HCT116 (cell line): ENCODE data around the gene PFKFB3. TPM values are rescaled to one million over a fixed set of nuclear protein-coding genes. Genes with fewer than 3 reads are reported as not detected.
A peak's percentile ranks its signal among the peaks of the same experiment; 100 is the strongest.

Source experiments
- ATAC-seq: fragments of 200-7000 bp; cut with Tn5 transposase; 2 replicates; pipeline ENCODE4 v1.9.1; 2020; ENCODE audit warnings: mild to moderate bottlenecking, moderate library complexity
- BruUV-seq: library from RNA; stranded (reverse); fragments of 400-500 nt; replicated peaks from 2 replicates; lab custom pipeline; 2021; lab: Mats Ljungman, UMichigan
- CTCF ChIA-PET: fragments of 300-600 bp; sonication (Branson Sonifier 250); formaldehyde crosslinking; loops from one replicate; lab custom pipeline; 2021; ENCODE audit warnings: antibody characterized with exemption; lab: Charles Lee
- POLR2A ChIA-PET: fragments of 300-600, 350-600 bp; sonication (Branson Sonifier 250); formaldehyde crosslinking; loops from one replicate; lab custom pipeline; 2021; ENCODE audit warnings: antibody characterized with exemption; lab: Charles Lee
- RAD21 ChIA-PET, 2 experiments: fragments of 300-600 bp; sonication (Branson Sonifier 250); formaldehyde crosslinking; loops; one replicate each; lab custom pipeline; 2023; ENCODE audit warnings: low total read pairs in 2 of 2; ENCODE audit not compliant: uncharacterized antibody in 2 of 2, unreplicated experiment in 2 of 2, low non-redundant PET in 1 of 2; lab: Charles Lee
- DNase-seq: peaks from one replicate; pipeline ENCODE4 v3.0.0-alpha.2; 2010; ENCODE audit warnings: low read depth, low spot score
- H2AFZ ChIP-seq: fragments of 200-600 bp; shearing (Covaris generic), sonication (generic); 2 replicates; pipeline ENCODE4 v1.6.1; 2017; ENCODE audit warnings: low read depth, mixed run types, mixed read lengths, antibody characterized with exemption, low read length; ENCODE audit not compliant: poor library complexity, severe bottlenecking
- H3K27ac ChIP-seq: 2 replicates; pipeline ENCODE4 v1.5.1; 2012; ENCODE audit warnings: low read depth, low read length
- H3K27me3 ChIP-seq: fragments of 200-600 bp; sonication (generic); 2 replicates; pipeline ENCODE4 v1.6.1; 2016; ENCODE audit warnings: mixed run types, low read length, mixed read lengths; ENCODE audit not compliant: insufficient read depth
- H3K36me3 ChIP-seq, 2 experiments: fragments of 200-500 bp in 1 of 2; fragments of 200-600 bp in 1 of 2; sonication (Bioruptor generic) in 1 of 2; sonication (generic) in 1 of 2; 2 replicates each; pipeline versions ENCODE4 v1.5.1 to v1.6.1; 2014 to 2016; ENCODE audit warnings: low read length in 2 of 2, inconsistent platforms in 1 of 2, mixed read lengths in 1 of 2, mixed run types in 1 of 2; ENCODE audit not compliant: insufficient read depth in 2 of 2, control insufficient read depth in 1 of 2
- H3K4me1 ChIP-seq, 2 experiments: fragments of 200-600 bp in 1 of 2; sonication (generic) in 1 of 2; 2 replicates each; pipeline versions ENCODE4 v1.5.1 to v1.6.1; 2012 to 2017; ENCODE audit warnings: low read length in 2 of 2, inconsistent platforms in 1 of 2, mild to moderate bottlenecking in 1 of 2, mixed read lengths in 1 of 2, mixed run types in 1 of 2, moderate library complexity in 1 of 2; ENCODE audit not compliant: insufficient read depth in 2 of 2, control insufficient read depth in 1 of 2
- H3K4me2 ChIP-seq: fragments of 200-600 bp; sonication (generic); 2 replicates; pipeline ENCODE4 v1.6.1; 2017; ENCODE audit warnings: mixed run types, low read length, mixed read lengths
- H3K4me3 ChIP-seq, 2 experiments: fragments of 200-600 bp in 1 of 2; sonication (generic) in 1 of 2; replicated peaks in 1 of 2; 2 replicates each; pipeline ENCODE4 v1.5.1; 2011 to 2016; ENCODE audit warnings: low read length in 2 of 2, control low read depth in 1 of 2, low read depth in 1 of 2, mild to moderate bottlenecking in 1 of 2, mixed read lengths in 1 of 2, mixed run types in 1 of 2
- H3K79me2 ChIP-seq: fragments of 200-600 bp; sonication (generic); 2 replicates; pipeline ENCODE4 v1.6.1; 2017; ENCODE audit warnings: mild to moderate bottlenecking, mixed run types, low read length, moderate library complexity, mixed read lengths; ENCODE audit not compliant: insufficient read depth
- H3K9ac ChIP-seq: fragments of 200-600 bp; sonication (generic); 2 replicates; pipeline ENCODE4 v1.6.1; 2016; ENCODE audit warnings: low read length, mixed read lengths
- H3K9me2 ChIP-seq: fragments of 200-600 bp; sonication (generic), shearing (Covaris generic); 2 replicates; pipeline ENCODE4 v1.6.1; 2017; ENCODE audit warnings: mixed run types, mild to moderate bottlenecking, moderate library complexity; ENCODE audit not compliant: insufficient read depth
- H3K9me3 ChIP-seq, 2 experiments: fragments of 200-500 bp in 1 of 2; fragments of 200-600 bp in 1 of 2; sonication (Bioruptor generic) in 1 of 2; sonication (generic) in 1 of 2; 2 replicates each; pipeline ENCODE4 v1.6.1; 2014 to 2017; ENCODE audit warnings: low read length in 2 of 2, mixed read lengths in 2 of 2, inconsistent platforms in 1 of 2, low read depth in 1 of 2, mild to moderate bottlenecking in 1 of 2, mixed run types in 1 of 2, moderate library complexity in 1 of 2; ENCODE audit not compliant: control insufficient read depth in 1 of 2, insufficient read depth in 1 of 2
- H4K20me1 ChIP-seq: fragments of 200-600 bp; sonication (generic), shearing (Covaris generic); 2 replicates; pipeline ENCODE4 v1.6.1; 2017; ENCODE audit warnings: mixed run types, mild to moderate bottlenecking, moderate library complexity; ENCODE audit not compliant: insufficient read depth
- ATF3 ChIP-seq: IDR thresholded peaks from 2 replicates; pipeline ENCODE4 v1.6.1; 2012
- CBX3 ChIP-seq: IDR thresholded peaks from 2 replicates; pipeline ENCODE4 v1.6.1; 2012; ENCODE audit warnings: low read depth
- CEBPB ChIP-seq: IDR thresholded peaks from 2 replicates; pipeline ENCODE4 v1.6.1; 2012; ENCODE audit warnings: low read depth
- CTCF ChIP-seq, 3 experiments: fragments of 200-600 bp in 1 of 3; sonication (generic) in 1 of 3; IDR thresholded peaks in 2 of 3; conservative IDR thresholded peaks in 1 of 3; 2 replicates each; pipeline ENCODE4 v1.5.1; 2012 to 2017; ENCODE audit warnings: low read depth in 2 of 3, low read length in 2 of 3, antibody characterized with exemption in 1 of 3, borderline replicate concordance in 1 of 3, control low read depth in 1 of 3, mild to moderate bottlenecking in 1 of 3, mixed read lengths in 1 of 3, mixed run types in 1 of 3, moderate library complexity in 1 of 3; ENCODE audit not compliant: insufficient read depth in 1 of 3
- EZH2 ChIP-seq: fragments of 200-600 bp; sonication (generic); IDR thresholded peaks from 2 replicates; pipeline ENCODE4 v1.6.1; 2017; ENCODE audit warnings: antibody characterized with exemption, mixed run types
- EZH2phosphoT487 ChIP-seq: fragments of 200-600 bp; IDR thresholded peaks from 2 replicates; pipeline ENCODE4 v1.6.1; 2018; ENCODE audit warnings: antibody characterized with exemption, borderline replicate concordance
- FOSL1 ChIP-seq: IDR thresholded peaks from 2 replicates; pipeline ENCODE4 v1.6.1; 2012; ENCODE audit warnings: low read depth
- POLR2A ChIP-seq: IDR thresholded peaks from 2 replicates; pipeline ENCODE4 v1.7.0; 2011; ENCODE audit warnings: borderline replicate concordance; ENCODE audit not compliant: insufficient read depth, insufficient read length; ENCODE audit errors: extremely low read depth
- RAD21 ChIP-seq: IDR thresholded peaks from 2 replicates; pipeline ENCODE4 v1.6.1; 2012; ENCODE audit warnings: low read depth, mild to moderate bottlenecking
- SP1 ChIP-seq: IDR thresholded peaks from 2 replicates; pipeline ENCODE4 v1.6.1; 2012; ENCODE audit warnings: low read depth
- SRF ChIP-seq: IDR thresholded peaks from 2 replicates; pipeline ENCODE4 v1.6.1; 2012; ENCODE audit warnings: low read depth
- TCF7L2 ChIP-seq: IDR thresholded peaks from 2 replicates; pipeline ENCODE4 v1.7.0; 2011; ENCODE audit warnings: borderline replicate concordance, inconsistent platforms; ENCODE audit not compliant: insufficient read depth, insufficient read length; ENCODE audit errors: extremely low read depth
- YY1 ChIP-seq: IDR thresholded peaks from 2 replicates; pipeline ENCODE4 v1.6.1; 2011; ENCODE audit warnings: low read length, low read depth, moderate library complexity, mild to moderate bottlenecking; ENCODE audit not compliant: insufficient replicate concordance; ENCODE audit errors: extremely low read depth
- ZBTB33 ChIP-seq: IDR thresholded peaks from 2 replicates; pipeline ENCODE4 v1.6.1; 2011; ENCODE audit warnings: mild to moderate bottlenecking, low read length, moderate library complexity; ENCODE audit not compliant: insufficient replicate concordance; ENCODE audit errors: extremely low read depth
- ZFX ChIP-seq: fragments of 450-650 bp; IDR thresholded peaks from 2 replicates; pipeline ENCODE4 v1.6.1; 2017
- ZNF274 ChIP-seq: fragments of 200-500 bp; sonication (Bioruptor generic); IDR thresholded peaks from 2 replicates; pipeline ENCODE4 v1.6.1; 2014; ENCODE audit warnings: mild to moderate bottlenecking, low read depth, low read length, inconsistent platforms
- intact Hi-C: fragments of 100-400 bp; cut with micrococcal nuclease; formaldehyde crosslinking; loops from 2 replicates; pipeline ENCODE4 v1.10.0; 2022
- total RNA-seq: library from RNA; stranded (reverse); gene quantifications from one replicate; pipeline ENCODE4 v1.2.1, GENCODE V29; 2021; ENCODE audit not compliant: unreplicated experiment

The PFKFB3 gene
- total RNA-seq, 1 experiment from 2014 or later, result 50.8 TPM

GRCh38 chr10:6239213-6239991, 36.7 kb downstream of the PFKFB3 start (continued):
- TF ChIP-seq TCF7L2, result peak; percentile 66
- TF ChIP-seq CEBPB, result 0 out of 2 replicates have a peak, but pooled peaks have one; percentile 40
- TF ChIP-seq EZH2, result no peak
- TF ChIP-seq CBX3, result peak; percentile 85
- no peak for TF ChIP-seq ZFX

- Histone ChIP-seq H3K4me1 (peaks cover 7 to 16% of the 10 kb centered on the region in 2 experiments), H3K79me2 (no peaks in the 10 kb centered on the region), H3K36me3 (no peaks in the 10 kb centered on the region), H3K9me2 (no peaks in the 10 kb centered on the region), H2AFZ (no peak overlapping the region), H3K9me3 (no peaks in the 10 kb centered on the region), H3K4me2 (no peak overlapping the region), H4K20me1 (no peaks in the 10 kb centered on the region), H3K27me3 (no peaks in the 10 kb centered on the region), H3K9ac (no peak overlapping the region), H3K27ac (no peak overlapping the region), H3K4me3 (no peak overlapping the region)
- ATAC-seq (no peak), DNase-seq (no peak)
- ChIA-PET RAD21 (no interaction called here), CTCF (no interaction called here), POLR2A (no interaction called here)
- TF ChIP-seq POLR2A (no peak), SRF (no peak), ZNF274 (no peak), EZH2phosphoT487 (no peak), RAD21 (no peak), ZFX (no peak), TCF7L2 (no peak), ZBTB33 (no peak), SP1 (no peak), ATF3 (no peak), FOSL1 (no peak), CTCF (IDR thresholded peaks at IDR 0.05 in 2 of 3, conservative IDR thresholded peaks at IDR 0.05 in 1 of 3; ENCODE audit: borderline replicate concordance in 1 of 3, insufficient read depth in 1 of 3, low read depth in 2 of 3, low read length in 2 of 3) (no peak), YY1 (no peak), CEBPB (no peak)
- intact Hi-C loops, result no loop called here
- BruUV-seq, result no TSS peak
Measured at GRCh38 chr10:6240254-6240653, 37.5 kb downstream of the PFKFB3 start.
